PC-9 (cell line): ENCODE data around the gene TSR3.

ENCODE experiments used
- CTCF ChIP-seq: fragments of 200-600 bp; sonication (generic); conservative IDR thresholded peaks from 2 replicates; pipeline ENCODE4 v1.6.1; 2017; ENCODE audit warnings: mixed run types, antibody characterized with exemption, mild to moderate bottlenecking, moderate library complexity
- EZH2 ChIP-seq: fragments of 200-600 bp; sonication (generic); IDR thresholded peaks from 2 replicates; pipeline ENCODE4 v1.8.0; 2017; ENCODE audit warnings: antibody characterized with exemption, low read depth

DNA sequence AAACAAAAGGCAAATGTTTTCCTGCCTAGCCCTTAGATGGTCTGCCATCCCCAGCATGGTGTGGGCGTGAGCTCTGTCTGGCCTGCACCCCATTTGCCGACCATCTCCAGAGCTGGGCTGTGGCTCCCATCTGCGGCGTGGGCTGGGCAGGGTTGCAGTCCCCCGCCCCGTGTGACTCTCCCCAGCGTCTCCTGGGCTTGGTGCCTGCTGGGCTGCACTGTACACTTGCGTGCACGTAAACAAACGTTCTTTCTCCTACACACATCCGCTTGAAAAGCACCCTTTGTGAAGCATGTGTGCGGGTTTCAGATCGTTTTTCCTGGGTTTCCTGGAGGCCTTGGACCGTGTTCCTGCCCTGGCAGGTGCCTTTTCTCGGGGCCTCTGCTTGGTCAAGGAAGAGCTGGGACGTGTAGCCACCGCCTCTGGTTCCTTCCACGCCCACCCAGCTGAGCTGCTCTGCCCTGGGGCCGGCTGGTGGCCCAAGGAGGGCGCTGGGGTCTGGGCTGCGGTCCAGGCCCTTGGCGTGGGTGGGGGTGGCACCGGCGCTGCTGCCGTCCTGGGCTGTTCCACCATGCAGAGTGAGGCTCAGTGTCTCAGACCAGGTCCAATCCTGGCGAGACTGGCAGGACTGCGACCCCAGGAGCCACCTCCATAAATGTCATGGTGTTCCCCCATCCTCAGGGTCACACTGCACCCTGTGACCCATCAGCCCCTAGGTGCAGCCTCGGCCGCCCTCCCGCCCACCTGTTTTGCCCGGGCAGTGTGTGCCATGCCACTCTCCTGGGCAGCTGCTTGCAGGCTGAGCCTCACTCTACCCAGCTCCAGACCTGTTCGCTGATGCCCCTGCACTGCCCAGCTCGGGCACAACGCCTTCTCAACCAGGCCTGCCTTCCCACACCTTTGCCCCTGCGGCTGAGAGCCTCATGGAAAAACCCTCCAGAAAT lies 28.1 kb downstream of the TSR3 start:
- TF ChIP-seq CTCF = no peak
- TF ChIP-seq EZH2 = no peak
